SK-N-MC (cell line): ENCODE data around the gene GALNT3.

Experiments used
- DNase-seq: peaks from one replicate; pipeline ENCODE4 v3.0.0-alpha.2; 2011; ENCODE audit warnings: low read depth, low spot score
- H3K27ac ChIP-seq: fragments of 200-600 bp; sonication (generic); 2 replicates; pipeline ENCODE4 v1.5.1; 2016; ENCODE audit warnings: mixed run types
- H3K36me3 ChIP-seq: fragments of 200-600 bp; sonication (generic); 2 replicates; pipeline ENCODE4 v1.6.1; 2017; ENCODE audit warnings: antibody characterized with exemption, low read length, mixed read lengths; ENCODE audit not compliant: insufficient read depth
- H3K4me3 ChIP-seq: fragments of 200-600 bp; sonication (generic); 2 replicates; pipeline ENCODE4 v1.5.1; 2016
- H3K9ac ChIP-seq: fragments of 200-600 bp; sonication (generic); 2 replicates; pipeline ENCODE4 v1.8.0; 2017; ENCODE audit warnings: mixed run types, mixed read lengths; ENCODE audit not compliant: insufficient read length
- H3K9me3 ChIP-seq: fragments of 200-600 bp; sonication (generic); 2 replicates; pipeline ENCODE4 v1.6.1; 2017; ENCODE audit warnings: low read depth, mild to moderate bottlenecking, antibody characterized with exemption, low read length, moderate library complexity, mixed read lengths
- EZH2 ChIP-seq: fragments of 200-600 bp; sonication (generic); IDR thresholded peaks from one replicate; pipeline ENCODE4 v1.6.1; 2017; ENCODE audit warnings: antibody characterized with exemption
- FOXP2 ChIP-seq: optimal IDR thresholded peaks from 2 replicates; pipeline ENCODE3; 2011; ENCODE audit warnings: mild to moderate bottlenecking, moderate library complexity; ENCODE audit not compliant: insufficient read depth; ENCODE audit errors: extremely low read length, control extremely low read depth
- POLR2AphosphoS5 ChIP-seq: IDR thresholded peaks from 2 replicates; pipeline ENCODE4 v1.6.1; 2012; ENCODE audit warnings: mild to moderate bottlenecking, low read depth, low read length, borderline replicate concordance

Gene GALNT3

GRCh38 chr2:165725421-165725820 is 68.6 kb downstream of the GALNT3 start:
- no peak for DNase-seq
- Histone ChIP-seq H3K27ac (no peak overlapping the region), H3K9ac (no peak overlapping the region), H3K9me3 (no peaks in the 10 kb centered on the region), H3K4me3 (no peak overlapping the region), H3K36me3 (no peaks in the 10 kb centered on the region)
- TF ChIP-seq FOXP2: no peak
- TF ChIP-seq EZH2: no peak
- TF ChIP-seq POLR2AphosphoS5: no peak

GRCh38 chr2:165720511-165720910 is 73.5 kb downstream of the GALNT3 start:
- H3K4me3 ChIP-seq: no peak overlapping the region
- no peak overlapping the region for H3K9ac ChIP-seq
- TF ChIP-seq POLR2AphosphoS5 (no peak), FOXP2 (no peak), EZH2 (no peak)
- no peak overlapping the region for H3K27ac ChIP-seq
- H3K36me3 ChIP-seq: no peaks in the 10 kb centered on the region
- H3K9me3 ChIP-seq: no peaks in the 10 kb centered on the region
- DNase-seq: no peak

- H3K4me3 ChIP-seq: no peak overlapping the region
- no peaks in the 10 kb centered on the region for H3K36me3 ChIP-seq
- no peaks in the 10 kb centered on the region for H3K9me3 ChIP-seq
- no peak for DNase-seq
- no peak overlapping the region for H3K27ac ChIP-seq
- H3K9ac ChIP-seq: no peak overlapping the region
- TF ChIP-seq EZH2 (no peak), FOXP2 (no peak), POLR2AphosphoS5 (no peak)
Measured at GRCh38 chr2:165718610-165719210, 75.3 kb downstream of the GALNT3 start.

GRCh38 chr2:165716091-165716490 is 78.0 kb downstream of the GALNT3 start:
- H3K36me3 ChIP-seq: no peaks in the 10 kb centered on the region
- no peak for DNase-seq
- H3K9ac ChIP-seq: no peak overlapping the region
- H3K4me3 ChIP-seq: no peak overlapping the region
- TF ChIP-seq POLR2AphosphoS5 (no peak), FOXP2 (no peak), EZH2 (no peak)
- H3K9me3 ChIP-seq: no peaks in the 10 kb centered on the region
- no peak overlapping the region for H3K27ac ChIP-seq

GRCh38 chr2:165706960-165707487 is 87.0 kb downstream of the GALNT3 start:
- no peak overlapping the region for H3K9ac ChIP-seq
- no peaks in the 10 kb centered on the region for H3K36me3 ChIP-seq
- H3K27ac ChIP-seq: no peak overlapping the region
- DNase-seq: no peak
- no peaks in the 10 kb centered on the region for H3K9me3 ChIP-seq
- TF ChIP-seq FOXP2 (no peak), EZH2 (no peak), POLR2AphosphoS5 (no peak)
- no peak overlapping the region for H3K4me3 ChIP-seq

GRCh38 chr2:165701147-165701546 is 92.9 kb downstream of the GALNT3 start:
- no peak overlapping the region for H3K4me3 ChIP-seq
- no peak for TF ChIP-seq EZH2
- TF ChIP-seq FOXP2: no peak
- no peak for TF ChIP-seq POLR2AphosphoS5
- no peaks in the 10 kb centered on the region for H3K9me3 ChIP-seq
- DNase-seq: no peak
- H3K27ac ChIP-seq: no peak overlapping the region
- no peaks in the 10 kb centered on the region for H3K36me3 ChIP-seq
- H3K9ac ChIP-seq: no peak overlapping the region

GRCh38 chr2:165700531-165700930 is 93.5 kb downstream of the GALNT3 start:
- no peak overlapping the region for H3K9ac ChIP-seq
- H3K27ac ChIP-seq: no peak overlapping the region
- no peaks in the 10 kb centered on the region for H3K9me3 ChIP-seq
- H3K36me3 ChIP-seq: no peaks in the 10 kb centered on the region
- DNase-seq: no peak
- H3K4me3 ChIP-seq: no peak overlapping the region
- TF ChIP-seq POLR2AphosphoS5 (no peak), EZH2 (no peak), FOXP2 (no peak)

GRCh38 chr2:165699946-165700345 is 94.1 kb downstream of the GALNT3 start:
- H3K36me3 ChIP-seq: no peaks in the 10 kb centered on the region
- H3K9me3 ChIP-seq: no peaks in the 10 kb centered on the region
- H3K9ac ChIP-seq: no peak overlapping the region
- no peak overlapping the region for H3K27ac ChIP-seq
- DNase-seq: no peak
- H3K4me3 ChIP-seq: no peak overlapping the region
- TF ChIP-seq POLR2AphosphoS5: no peak
- no peak for TF ChIP-seq FOXP2
- TF ChIP-seq EZH2: no peak

GRCh38 chr2:165698444-165698884 is 95.6 kb downstream of the GALNT3 start:
- Histone ChIP-seq H3K4me3 (no peak overlapping the region), H3K27ac (no peak overlapping the region), H3K36me3 (no peaks in the 10 kb centered on the region), H3K9me3 (no peaks in the 10 kb centered on the region), H3K9ac (no peak overlapping the region)
- DNase-seq: peak; percentile 44
- TF ChIP-seq FOXP2 (no peak), EZH2 (no peak), POLR2AphosphoS5 (no peak)
